ENCODE data around the gene BNC1.

Gene BNC1

GRCh38 chr15:83284559-83285283 is at the start of gene BNC1:
TSS of gene BNC1 (minus strand) at chr15:83284664. CDS start at chr15:83284628, 36 bp downstream.
- no peak for DNase-seq (ENCODE audit: low spot score)

- no peak for DNase-seq (ENCODE audit: low spot score)
Measured at GRCh38 chr15:83327041-83327440, 42.6 kb upstream of the BNC1 start.

- no peak for DNase-seq (ENCODE audit: low spot score)
Measured at GRCh38 chr15:83324799-83325198, 40.3 kb upstream of the BNC1 start.

GRCh38 chr15:83323296-83323711 is 38.8 kb upstream of the BNC1 start:
- no peak for DNase-seq (ENCODE audit: low spot score)

- no peak for DNase-seq (ENCODE audit: low spot score)
Measured at GRCh38 chr15:83322691-83323090, 38.2 kb upstream of the BNC1 start.

- DNase-seq (ENCODE audit: low spot score): no peak
Measured at GRCh38 chr15:83322061-83322460, 37.6 kb upstream of the BNC1 start.

GRCh38 chr15:83320844-83321243 is 36.4 kb upstream of the BNC1 start:
- no peak for DNase-seq (ENCODE audit: low spot score)

GRCh38 chr15:83320404-83320803 is 35.9 kb upstream of the BNC1 start:
- DNase-seq (ENCODE audit: low spot score): no peak

GRCh38 chr15:83319771-83320170 is 35.3 kb upstream of the BNC1 start:
- DNase-seq (ENCODE audit: low spot score): no peak

- no peak for DNase-seq (ENCODE audit: low spot score)
Measured at GRCh38 chr15:83318861-83319415, 34.5 kb upstream of the BNC1 start.

- no peak for DNase-seq (ENCODE audit: low spot score)
Measured at GRCh38 chr15:83318036-83318435, 33.6 kb upstream of the BNC1 start.

- no peak for DNase-seq (ENCODE audit: low spot score)
Measured at GRCh38 chr15:83312071-83312470, 27.6 kb upstream of the BNC1 start.

GRCh38 chr15:83310521-83311456 is 26.3 kb upstream of the BNC1 start:
- no peak for DNase-seq (ENCODE audit: low spot score)

- DNase-seq (ENCODE audit: low spot score): no peak
Measured at GRCh38 chr15:83308671-83309070, 24.2 kb upstream of the BNC1 start.

- DNase-seq (ENCODE audit: low spot score): no peak
Measured at GRCh38 chr15:83306561-83306960, 22.1 kb upstream of the BNC1 start.

GRCh38 chr15:83305704-83306291 is 21.3 kb upstream of the BNC1 start:
- no peak for DNase-seq (ENCODE audit: low spot score)

GRCh38 chr15:83304861-83305703 is 20.6 kb upstream of the BNC1 start:
- no peak for DNase-seq (ENCODE audit: low spot score)

- DNase-seq (ENCODE audit: low spot score): no peak
Measured at GRCh38 chr15:83303535-83303934, 19.1 kb upstream of the BNC1 start.

- no peak for DNase-seq (ENCODE audit: low spot score)
Measured at GRCh38 chr15:83300826-83301225, 16.4 kb upstream of the BNC1 start.

- DNase-seq (ENCODE audit: low spot score): no peak
Measured at GRCh38 chr15:83299462-83299861, 15.0 kb upstream of the BNC1 start.

GRCh38 chr15:83295417-83295816 is 11.0 kb upstream of the BNC1 start:
- DNase-seq (ENCODE audit: low spot score): no peak

GRCh38 chr15:83293201-83293600 is 8.7 kb upstream of the BNC1 start:
- no peak for DNase-seq (ENCODE audit: low spot score)

Data from kidney capillary endothelial cell (primary cell).